Measurements from ENCODE around the gene ILKAP.

DNA sequence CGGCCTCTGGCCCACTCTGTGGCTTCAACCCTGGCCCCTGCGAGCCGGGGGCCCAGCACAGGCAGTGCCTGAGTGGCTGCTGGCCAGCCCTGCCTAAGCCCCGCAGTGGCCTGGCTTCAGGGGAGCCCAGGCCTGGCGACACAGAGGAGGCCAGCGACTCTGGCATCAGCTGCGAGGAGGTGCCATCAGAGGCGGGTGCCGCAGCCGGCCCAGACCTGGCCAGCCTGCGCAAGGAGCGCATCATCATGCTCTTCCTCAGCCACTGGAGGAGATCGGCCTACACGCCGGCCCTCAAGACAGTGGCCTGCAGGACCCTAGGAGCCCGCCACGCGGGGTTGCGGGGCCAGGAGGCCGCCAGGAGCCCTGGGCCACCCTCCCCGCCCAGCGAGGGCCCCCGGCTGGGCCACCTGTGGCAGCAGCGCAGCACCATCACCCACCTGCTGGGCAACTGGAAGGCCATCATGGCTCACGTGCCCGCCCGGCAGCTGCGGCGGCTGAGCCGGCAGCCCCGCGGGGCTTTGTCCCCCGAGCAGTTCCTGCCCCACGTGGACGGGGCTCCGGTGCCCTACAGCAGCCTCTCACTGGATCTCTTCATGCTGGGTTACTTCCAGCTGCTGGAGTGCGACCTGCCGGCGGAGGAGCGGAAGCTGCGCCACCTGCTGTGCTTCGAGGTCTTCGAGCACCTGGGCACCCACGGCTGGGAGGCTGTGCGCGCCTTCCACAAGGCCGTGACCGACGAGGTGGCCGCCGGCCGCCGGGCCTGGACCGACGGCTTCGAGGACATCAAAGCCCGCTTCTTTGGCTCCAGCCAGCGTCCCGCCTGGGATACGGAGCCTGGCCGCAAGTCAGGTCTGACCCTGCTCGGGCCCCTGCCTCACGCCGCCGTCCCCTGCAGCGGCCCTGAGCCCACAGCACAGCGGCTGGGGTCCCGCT lies 72.5 kb downstream of the ILKAP start:
- TF ChIP-seq POLR2A (IDR thresholded peaks at IDR 0.05; ENCODE audit: low read length): no peak
- TF ChIP-seq GATA1 (IDR thresholded peaks at IDR 0.05; ENCODE audit: low read depth, low read length): no peak
